GM12891 (cell line): ENCODE results near the gene WIPI1.

Experiments used
- POLR2A ChIP-seq: IDR thresholded peaks from 2 replicates; pipeline ENCODE4 v1.6.1; 2011; ENCODE audit warnings: low read depth, low read length, control low read depth
- POLR2AphosphoS5 ChIP-seq: IDR thresholded peaks from 2 replicates; pipeline ENCODE4 v1.6.1; 2011; ENCODE audit warnings: low read depth, low read length, control low read depth
- TAF1 ChIP-seq: IDR thresholded peaks from 2 replicates; pipeline ENCODE4 v1.6.1; 2011; ENCODE audit warnings: low read depth, low read length, control low read depth

DNA sequence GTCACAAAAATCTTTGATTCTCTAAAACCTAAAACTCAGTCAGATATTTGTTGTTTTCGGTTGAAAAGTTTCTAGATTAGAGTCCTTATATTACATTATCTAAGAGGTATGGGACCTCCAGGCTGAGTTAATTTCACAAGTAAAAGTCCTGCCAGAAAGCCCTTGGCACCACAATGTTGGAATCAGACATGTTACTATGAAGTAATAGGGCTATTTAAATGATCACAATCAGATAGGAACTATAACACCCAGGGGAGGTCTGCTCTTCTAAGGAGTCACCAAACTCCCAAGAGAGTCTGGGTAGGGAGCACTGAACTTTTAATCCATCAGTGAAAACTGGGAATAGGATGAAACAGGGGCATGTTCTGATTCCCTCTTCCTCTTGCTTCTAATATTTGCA is 54.2 kb downstream of the WIPI1 start:
- no peak for TF ChIP-seq POLR2A
- TF ChIP-seq POLR2AphosphoS5 = no peak
- TF ChIP-seq TAF1 = no peak
